ENCODE data around the gene ADAMTS6.

Gene ADAMTS6

GRCh38 chr5:65390208-65390607 is 91.5 kb downstream of the ADAMTS6 start:
- TF ChIP-seq CTCF (IDR thresholded peaks at IDR 0.05): no peak

GRCh38 chr5:65383859-65384258 is 97.9 kb downstream of the ADAMTS6 start:
- TF ChIP-seq CTCF (IDR thresholded peaks at IDR 0.05): no peak

- no peak for TF ChIP-seq CTCF (IDR thresholded peaks at IDR 0.05)
These were observed 99.1 kb downstream of the ADAMTS6 start for GRCh38 chr5:65382582-65382981.

- TF ChIP-seq CTCF (IDR thresholded peaks at IDR 0.05): no peak
These were observed 115.1 kb downstream of the ADAMTS6 start for GRCh38 chr5:65366655-65367054.

GRCh38 chr5:65364907-65365306 is 116.8 kb downstream of the ADAMTS6 start:
- no peak for TF ChIP-seq CTCF (IDR thresholded peaks at IDR 0.05)

GRCh38 chr5:65363499-65363898 is 118.2 kb downstream of the ADAMTS6 start:
- no peak for TF ChIP-seq CTCF (IDR thresholded peaks at IDR 0.05)

- TF ChIP-seq CTCF (IDR thresholded peaks at IDR 0.05): no peak
These were observed 121.7 kb downstream of the ADAMTS6 start for GRCh38 chr5:65359981-65360380.

GRCh38 chr5:65359569-65359968 is 122.2 kb downstream of the ADAMTS6 start:
- no peak for TF ChIP-seq CTCF (IDR thresholded peaks at IDR 0.05)
